ENCODE measurements around the gene P4HA2. TPM values are rescaled to one million over a fixed set of nuclear protein-coding genes. Genes with fewer than 3 reads are reported as not detected.

P4HA2 gene
- total and polyA plus RNA-seq, 7 donors = 4.2 to 35.2 (median 24.8) TPM

DNA sequence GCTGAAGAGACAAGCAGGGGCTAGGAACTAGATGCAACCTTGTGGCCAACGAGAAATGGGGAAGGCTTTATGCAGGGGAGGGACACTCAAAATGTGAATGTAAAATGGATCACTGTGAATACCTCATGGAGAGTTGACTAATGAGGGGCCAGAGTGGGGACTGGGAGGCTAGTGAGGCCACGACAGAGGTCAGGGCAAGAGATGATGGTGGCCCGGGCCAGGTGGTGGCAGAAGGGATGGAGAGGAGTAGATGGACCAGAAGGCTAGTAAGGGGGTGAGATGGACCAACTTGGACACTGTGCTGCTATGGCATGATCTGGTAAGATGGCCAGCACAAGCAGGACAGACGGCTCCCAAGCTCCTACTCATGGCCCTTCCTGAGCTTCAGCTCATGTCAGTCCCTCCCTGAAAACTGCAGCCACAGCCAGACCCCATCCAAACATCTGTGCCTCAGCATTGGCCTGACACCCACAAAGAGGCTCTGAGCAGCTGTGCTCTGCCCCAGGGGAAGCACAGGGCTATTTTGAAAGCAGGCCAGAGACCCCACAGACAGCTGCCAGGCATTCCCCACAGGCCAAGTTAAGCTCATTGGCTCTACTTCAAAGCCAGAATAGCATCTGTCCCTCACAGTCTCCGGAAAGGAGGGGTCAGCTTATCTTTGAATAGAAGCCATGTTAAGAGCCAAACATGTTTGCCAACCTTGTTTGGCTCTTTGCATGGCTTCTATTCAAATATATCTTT lies 22.1 kb downstream of the P4HA2 start:
- H3K4me1 ChIP-seq = no peaks in the 10 kb centered on the region
- peaks cover 8 to 96% (median 33%) of the 10 kb centered on the region in 4 donors for H3K36me3 ChIP-seq
- intact Hi-C loops (cut with DNase I) = no loop called here
- H3K9me3 ChIP-seq = no peaks in the 10 kb centered on the region
- no peak for DNase-seq
- no peak overlapping the region for H3K4me3 ChIP-seq
- no peaks in the 10 kb centered on the region for H3K27me3 ChIP-seq
- TF ChIP-seq EP300 (IDR thresholded peaks at IDR 0.05) = no peak
- TF ChIP-seq POLR2A (IDR thresholded peaks at IDR 0.05) = no peak
- TF ChIP-seq POLR2AphosphoS5 (IDR thresholded peaks at IDR 0.05) = no peak
- TF ChIP-seq, protein P1, sequence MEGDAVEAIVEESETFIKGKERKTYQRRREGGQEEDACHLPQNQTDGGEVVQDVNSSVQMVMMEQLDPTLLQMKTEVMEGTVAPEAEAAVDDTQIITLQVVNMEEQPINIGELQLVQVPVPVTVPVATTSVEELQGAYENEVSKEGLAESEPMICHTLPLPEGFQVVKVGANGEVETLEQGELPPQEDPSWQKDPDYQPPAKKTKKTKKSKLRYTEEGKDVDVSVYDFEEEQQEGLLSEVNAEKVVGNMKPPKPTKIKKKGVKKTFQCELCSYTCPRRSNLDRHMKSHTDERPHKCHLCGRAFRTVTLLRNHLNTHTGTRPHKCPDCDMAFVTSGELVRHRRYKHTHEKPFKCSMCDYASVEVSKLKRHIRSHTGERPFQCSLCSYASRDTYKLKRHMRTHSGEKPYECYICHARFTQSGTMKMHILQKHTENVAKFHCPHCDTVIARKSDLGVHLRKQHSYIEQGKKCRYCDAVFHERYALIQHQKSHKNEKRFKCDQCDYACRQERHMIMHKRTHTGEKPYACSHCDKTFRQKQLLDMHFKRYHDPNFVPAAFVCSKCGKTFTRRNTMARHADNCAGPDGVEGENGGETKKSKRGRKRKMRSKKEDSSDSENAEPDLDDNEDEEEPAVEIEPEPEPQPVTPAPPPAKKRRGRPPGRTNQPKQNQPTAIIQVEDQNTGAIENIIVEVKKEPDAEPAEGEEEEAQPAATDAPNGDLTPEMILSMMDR (IDR thresholded peaks at IDR 0.05) = no peak
- WGBS, 2 donors = 71 to 90% methylated on average over 5 of the region's 5 CpGs
- no peak overlapping the region for H3K27ac ChIP-seq

DNA sequence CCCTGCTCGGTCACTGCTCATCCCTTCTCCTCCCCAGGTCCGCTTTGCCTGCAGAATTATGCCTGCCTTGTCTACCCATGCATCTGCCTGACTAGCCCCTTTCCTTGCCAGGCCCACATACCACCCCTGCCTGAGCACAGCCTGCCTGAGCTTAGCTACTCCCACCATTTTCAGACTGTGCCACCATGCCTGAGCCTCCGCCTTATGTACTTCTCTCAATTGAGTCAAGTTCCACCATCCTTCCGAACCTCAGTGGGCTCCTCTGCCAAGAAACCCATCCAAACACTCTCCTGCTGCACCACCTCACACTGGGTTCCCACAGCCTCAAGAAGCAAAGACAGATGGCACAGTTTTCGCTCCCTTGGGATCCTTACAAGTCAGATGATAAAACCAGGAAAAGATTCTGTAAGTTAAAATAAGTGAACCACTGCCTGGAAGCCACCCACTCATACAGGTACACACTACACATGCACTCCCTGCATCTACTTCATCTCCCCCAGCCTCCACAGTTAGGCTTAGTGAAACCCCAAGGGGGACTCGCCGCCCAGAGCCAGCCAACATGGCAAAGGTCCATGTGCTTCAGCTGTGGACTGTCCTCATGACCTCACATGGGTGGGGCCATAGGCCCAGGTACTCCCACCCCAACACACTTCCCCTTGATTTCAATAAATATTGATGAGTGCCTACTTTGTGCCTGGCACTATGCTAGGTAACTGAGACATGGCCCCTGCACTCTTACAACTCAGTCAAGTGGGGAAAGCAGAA lies 23.1 kb downstream of the P4HA2 start:
- WGBS, 2 donors = 96 to 97% methylated on average over 7 of the region's 7 CpGs
- no peak for DNase-seq
- no peaks in the 10 kb centered on the region for H3K27me3 ChIP-seq
- TF ChIP-seq EP300 (IDR thresholded peaks at IDR 0.05) (no peak), POLR2AphosphoS5 (IDR thresholded peaks at IDR 0.05) (no peak), POLR2A (IDR thresholded peaks at IDR 0.05) (no peak)
- TF ChIP-seq, protein P1 (IDR thresholded peaks at IDR 0.05) = no peak
- H3K9me3 ChIP-seq = no peaks in the 10 kb centered on the region
- H3K36me3 ChIP-seq = peaks cover 8 to 96% (median 28%) of the 10 kb centered on the region in 4 donors
- H3K4me3 ChIP-seq = no peak overlapping the region
- no peaks in the 10 kb centered on the region for H3K4me1 ChIP-seq
- no peak overlapping the region for H3K27ac ChIP-seq
- intact Hi-C loops (cut with DNase I) = no loop called here

DNA sequence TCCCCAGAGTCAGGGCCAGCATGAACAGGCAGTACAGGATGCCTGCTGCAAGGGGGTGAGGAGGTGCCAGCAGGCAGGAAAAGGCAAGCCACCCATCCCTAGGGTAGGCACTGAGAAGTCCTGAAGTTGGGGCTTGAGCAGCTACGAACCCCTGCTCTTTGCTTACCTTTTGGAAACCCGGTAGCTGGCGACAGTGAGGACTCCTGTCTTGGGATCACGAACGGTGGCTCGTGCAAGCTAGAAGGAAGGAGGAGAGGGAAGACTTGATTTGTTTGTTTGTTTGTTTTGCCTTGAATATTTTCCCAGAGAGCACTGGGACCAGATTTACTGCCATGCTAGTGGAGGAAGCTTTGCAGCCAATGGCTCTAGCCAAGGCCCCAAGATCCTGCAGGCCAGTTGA lies 23.7 kb downstream of the P4HA2 start:
- Histone ChIP-seq H3K9me3 (no peaks in the 10 kb centered on the region), H3K4me3 (no peak overlapping the region), H3K27ac (no peak overlapping the region), H3K36me3 (peaks cover 5 to 96% (median 23%) of the 10 kb centered on the region in 4 donors), H3K4me1 (no peaks in the 10 kb centered on the region), H3K27me3 (no peaks in the 10 kb centered on the region)
- DNase-seq = no peak
- TF ChIP-seq EP300 (IDR thresholded peaks at IDR 0.05) (no peak), POLR2A (IDR thresholded peaks at IDR 0.05) (no peak)
- intact Hi-C loops (cut with DNase I) = no loop called here
- 94 to 98% methylated on average over 6 of the region's 6 CpGs for WGBS, 2 donors

DNA sequence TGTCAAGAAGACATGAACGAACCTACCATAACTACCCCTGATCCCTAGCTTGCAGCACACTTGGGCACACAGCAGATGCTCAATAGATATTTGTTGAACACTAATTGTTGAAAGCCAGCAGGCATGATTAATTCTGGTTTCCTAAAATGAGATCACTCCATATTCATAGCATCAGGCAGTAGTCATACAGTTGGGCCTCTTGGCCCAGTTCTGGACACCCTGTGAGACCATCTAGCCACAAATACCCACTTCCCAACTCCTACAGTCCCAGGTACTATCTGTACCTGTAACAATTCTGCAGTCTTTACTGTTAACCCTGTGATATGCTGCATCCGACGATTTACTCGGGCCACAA lies 24.2 kb downstream of the P4HA2 start:
- intact Hi-C loops (cut with DNase I) = no loop called here
- Histone ChIP-seq H3K9me3 (no peaks in the 10 kb centered on the region), H3K4me3 (no peak overlapping the region), H3K27me3 (no peaks in the 10 kb centered on the region), H3K36me3 (peaks cover under 1 to 96% (median 22%) of the 10 kb centered on the region in 4 donors), H3K4me1 (no peaks in the 10 kb centered on the region), H3K27ac (no peak overlapping the region)
- DNase-seq = no peak
- WGBS, 2 donors = 92 to 96% methylated on average over 4 of the region's 4 CpGs
- TF ChIP-seq POLR2A (IDR thresholded peaks at IDR 0.05) (no peak), EP300 (IDR thresholded peaks at IDR 0.05) (no peak), POLR2AphosphoS5 (IDR thresholded peaks at IDR 0.05) (no peak)
- TF ChIP-seq, protein P1 (IDR thresholded peaks at IDR 0.05) = no peak

DNA sequence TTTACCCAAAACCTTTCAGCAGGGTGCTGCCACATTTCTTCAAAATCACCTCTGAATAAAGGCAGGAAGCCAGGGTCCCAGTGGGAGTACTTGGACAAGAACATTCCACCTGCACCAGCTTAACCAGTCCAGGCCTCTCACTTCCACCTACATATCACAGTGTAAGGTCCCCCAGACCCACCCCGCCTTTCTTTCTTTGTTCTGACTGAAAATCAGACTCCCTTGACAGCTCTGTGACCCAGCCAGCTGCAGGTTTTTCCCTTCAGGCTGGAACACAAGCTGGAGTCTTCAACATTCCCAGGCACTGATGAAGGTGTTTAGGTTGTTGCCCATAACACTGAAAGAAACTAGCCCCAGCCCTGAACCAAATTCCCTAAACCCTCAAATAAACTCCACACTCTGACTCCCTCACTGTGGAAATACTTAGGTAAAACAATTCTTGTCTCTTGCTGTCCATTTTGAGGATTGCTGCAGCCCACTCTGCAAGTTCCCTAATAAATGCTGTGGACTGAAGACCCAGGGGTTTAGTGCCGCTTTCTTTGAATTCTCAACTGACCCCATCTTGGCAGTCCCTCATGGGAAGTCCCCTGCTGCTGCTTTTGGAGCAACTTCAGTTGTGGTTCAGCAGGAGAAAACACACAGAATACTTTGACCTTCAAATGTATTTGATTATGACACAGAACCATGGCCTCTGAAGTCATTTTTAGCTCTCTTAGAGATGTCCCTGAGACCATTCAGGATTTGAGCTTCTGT lies 24.8 kb downstream of the P4HA2 start:
- no peak overlapping the region for H3K4me3 ChIP-seq
- no peak for DNase-seq
- no peaks in the 10 kb centered on the region for H3K27me3 ChIP-seq
- WGBS, 2 donors = 82 to 97% methylated on average over 2 of the region's 2 CpGs
- no peaks in the 10 kb centered on the region for H3K4me1 ChIP-seq
- TF ChIP-seq POLR2A (IDR thresholded peaks at IDR 0.05) (no peak), POLR2AphosphoS5 (IDR thresholded peaks at IDR 0.05) (no peak), EP300 (IDR thresholded peaks at IDR 0.05) (no peak)
- TF ChIP-seq, protein P1 (IDR thresholded peaks at IDR 0.05) = no peak
- H3K36me3 ChIP-seq = peaks cover 0 to 99% (median 27%) of the 10 kb centered on the region in 4 donors
- no peaks in the 10 kb centered on the region for H3K9me3 ChIP-seq
- intact Hi-C loops (cut with DNase I) = no loop called here
- H3K27ac ChIP-seq = no peak overlapping the region
